HEK293 (cell line): Measurements from ENCODE around the gene DACT2.
"Not testable (repeated sequence)": the region's sequence is repeated elsewhere in the genome, so short reads cannot be mapped to it uniquely, and the experiment has no call there.

Source experiments
- CTCF ChIA-PET: fragments of 350-600 bp; formaldehyde crosslinking; extraction: SDS; loops from one replicate; lab custom pipeline; 2021; ENCODE audit warnings: antibody characterized with exemption; lab: Yijun Ruan, JAX
- POLR2A ChIA-PET: fragments of 300-600 bp; formaldehyde crosslinking; extraction: SDS; loops from one replicate; lab custom pipeline; 2020; ENCODE audit warnings: antibody characterized with exemption, inconsistent platforms; lab: Yijun Ruan, JAX
- H3K27ac ChIP-seq: fragments of 200-500 bp; sonication (Bioruptor generic); 2 replicates; pipeline ENCODE4 v1.5.1; 2014; ENCODE audit warnings: low read depth, low read length, control low read depth, inconsistent platforms; ENCODE audit errors: extremely low read depth
- H3K36me3 ChIP-seq, 2 experiments: fragments of 200-500 bp in 1 of 2; sonication (Bioruptor generic) in 1 of 2; 1 replicate in 1 of 2; 2 replicates in 1 of 2; pipeline ENCODE4 v1.5.1; 2014 to 2017; ENCODE audit warnings: inconsistent platforms in 2 of 2, low read length in 2 of 2; ENCODE audit not compliant: control insufficient read depth in 2 of 2, insufficient read depth in 1 of 2
- H3K4me1 ChIP-seq: fragments of 200-500 bp; sonication (Bioruptor generic); 2 replicates; pipeline ENCODE4 v1.5.1; 2014; ENCODE audit warnings: mild to moderate bottlenecking, low read length, inconsistent platforms; ENCODE audit not compliant: control insufficient read depth, insufficient read depth
- H3K4me3 ChIP-seq: 2 replicates; pipeline ENCODE4 v1.5.1; 2011; ENCODE audit warnings: low read depth, mild to moderate bottlenecking, control low read depth, low read length, moderate library complexity
- H3K9me3 ChIP-seq: fragments of 200-500 bp; sonication (Bioruptor generic); 2 replicates; pipeline ENCODE4 v1.5.1; 2014; ENCODE audit warnings: low read depth, low read length, inconsistent platforms; ENCODE audit not compliant: control insufficient read depth, insufficient read depth
- ATF2 ChIP-seq: fragments of 450-650 bp; formaldehyde crosslinking; IDR thresholded peaks from 2 replicates; pipeline ENCODE4 v1.5.1; 2016; ENCODE audit warnings: missing biosample characterization, missing genetic modification characterization, low read depth
- BCL11B ChIP-seq: fragments of 450-650 bp; formaldehyde crosslinking; IDR thresholded peaks from 2 replicates; pipeline ENCODE4 v1.5.1; 2016; ENCODE audit warnings: low read depth, missing biosample characterization, missing genetic modification characterization
- BCL6B ChIP-seq: fragments of 450-650 bp; formaldehyde crosslinking; IDR thresholded peaks from 2 replicates; pipeline ENCODE4 v1.5.1; 2017; ENCODE audit warnings: missing biosample characterization, missing genetic modification characterization
- CTCF ChIP-seq: fragments of 450-650 bp; formaldehyde crosslinking; IDR thresholded peaks from 2 replicates; pipeline ENCODE4 v1.5.1; 2016; ENCODE audit warnings: missing biosample characterization, missing genetic modification characterization
- EGR2 ChIP-seq: fragments of 450-650 bp; formaldehyde crosslinking; IDR thresholded peaks from 2 replicates; pipeline ENCODE4 v1.5.1; 2016; ENCODE audit warnings: low read depth, missing biosample characterization, missing genetic modification characterization
- GLIS2 ChIP-seq: fragments of 450-650 bp; formaldehyde crosslinking; IDR thresholded peaks from 2 replicates; pipeline ENCODE4 v1.5.1; 2016; ENCODE audit warnings: missing biosample characterization, missing genetic modification characterization
- HOXA7 ChIP-seq: sonication (generic); formaldehyde crosslinking; IDR thresholded peaks from 2 replicates; pipeline ENCODE4 v1.8.1; 2022; ENCODE audit warnings: missing genetic modification reagents, borderline replicate concordance
- HOXC10 ChIP-seq: sonication (generic); formaldehyde crosslinking; IDR thresholded peaks from 2 replicates; pipeline ENCODE4 v1.8.1; 2023; ENCODE audit warnings: mild to moderate bottlenecking, missing genetic modification reagents
- OVOL3 ChIP-seq: fragments of 450-650 bp; formaldehyde crosslinking; IDR thresholded peaks from 2 replicates; pipeline ENCODE4 v1.5.1; 2016; ENCODE audit warnings: missing biosample characterization, missing genetic modification characterization
- PRDM10 ChIP-seq: fragments of 450-650 bp; formaldehyde crosslinking; IDR thresholded peaks from 2 replicates; pipeline ENCODE4 v1.5.1; 2016; ENCODE audit warnings: missing biosample characterization, missing genetic modification characterization
- REPIN1 ChIP-seq: fragments of 450-650 bp; formaldehyde crosslinking; IDR thresholded peaks from 2 replicates; pipeline ENCODE4 v1.5.1; 2017; ENCODE audit warnings: missing biosample characterization, missing genetic modification characterization, low read depth
- ZBTB17 ChIP-seq: fragments of 450-650 bp; formaldehyde crosslinking; IDR thresholded peaks from 2 replicates; pipeline ENCODE4 v1.5.1; 2016; ENCODE audit warnings: missing biosample characterization, missing genetic modification characterization
- ZNF121 ChIP-seq: fragments of 450-650 bp; formaldehyde crosslinking; IDR thresholded peaks from 2 replicates; pipeline ENCODE4 v1.5.1; 2016; ENCODE audit warnings: missing biosample characterization, missing genetic modification characterization
- ZNF132 ChIP-seq: fragments of 450-650 bp; formaldehyde crosslinking; IDR thresholded peaks from 2 replicates; pipeline ENCODE4 v1.5.1; 2017; ENCODE audit warnings: missing biosample characterization, missing genetic modification characterization, borderline replicate concordance
- ZNF155 ChIP-seq: fragments of 450-650 bp; formaldehyde crosslinking; IDR thresholded peaks from 2 replicates; pipeline ENCODE4 v1.5.1; 2016; ENCODE audit warnings: missing biosample characterization, missing genetic modification characterization
- ZNF174 ChIP-seq: fragments of 450-650 bp; formaldehyde crosslinking; IDR thresholded peaks from 2 replicates; pipeline ENCODE4 v1.5.0; 2017; ENCODE audit warnings: missing biosample characterization, mild to moderate bottlenecking, missing genetic modification characterization
- ZNF391 ChIP-seq: fragments of 450-650 bp; formaldehyde crosslinking; IDR thresholded peaks from 2 replicates; pipeline ENCODE4 v1.5.1; 2016; ENCODE audit warnings: low read depth, missing biosample characterization, missing genetic modification characterization, borderline replicate concordance
- ZNF404 ChIP-seq: fragments of 450-650 bp; formaldehyde crosslinking; IDR thresholded peaks from 2 replicates; pipeline ENCODE4 v1.5.1; 2017; ENCODE audit warnings: missing biosample characterization, missing genetic modification characterization
- ZNF488 ChIP-seq: fragments of 450-650 bp; formaldehyde crosslinking; IDR thresholded peaks from 2 replicates; pipeline ENCODE4 v1.5.1; 2016; ENCODE audit warnings: missing biosample characterization, missing genetic modification characterization
- ZNF571 ChIP-seq: fragments of 450-650 bp; formaldehyde crosslinking; IDR thresholded peaks from 2 replicates; pipeline ENCODE4 v1.5.0; 2017; ENCODE audit warnings: missing biosample characterization, missing genetic modification characterization
- ZNF704 ChIP-seq: fragments of 450-650 bp; formaldehyde crosslinking; IDR thresholded peaks from 2 replicates; pipeline ENCODE4 v1.5.1; 2016; ENCODE audit warnings: missing biosample characterization, missing genetic modification characterization
- ZNF791 ChIP-seq: fragments of 450-650 bp; formaldehyde crosslinking; IDR thresholded peaks from 2 replicates; pipeline ENCODE4 v1.5.1; 2016; ENCODE audit warnings: missing biosample characterization, missing genetic modification characterization

DACT2 gene

GRCh38 chr6:168358842-168359420, 39.4 kb upstream of the DACT2 start (continued):
- TF ChIP-seq BCL6B (tag by site-specific recombination) (no peak), ZNF174 (tag by site-specific recombination) (no peak), ZNF155 (tag by site-specific recombination) (no peak), HOXC10 (CRISPR knock-in tag) (no peak), ATF2 (tag by site-specific recombination) (no peak), ZNF791 (no peak), BCL11B (tag by site-specific recombination) (no peak)

GRCh38 chr6:168356872-168357271, 37.3 kb upstream of the DACT2 start:
- CTCF ChIA-PET, result not testable (repeated sequence)

GRCh38 chr6:168355716-168356522, 36.3 kb upstream of the DACT2 start:
- H3K27ac ChIP-seq, result no peak overlapping the region
- H3K4me1 ChIP-seq, result no peaks in the 10 kb centered on the region
- no peak overlapping the region for H3K4me3 ChIP-seq
- no peaks in the 10 kb centered on the region for H3K36me3 ChIP-seq
- ChIA-PET CTCF (interaction anchor here (0.5 to 2.1 kb wide), 21 partner anchors 12 to 1158 kb away, joined by 3 to 20 read pairs (median 5); no protein-coding TSS in a partner anchor), POLR2A (no interaction called here)
- no peaks in the 10 kb centered on the region for H3K9me3 ChIP-seq
- TF ChIP-seq ZNF132 (tag by site-specific recombination) (no peak), ZNF488 (tag by site-specific recombination) (no peak), ZNF121 (tag by site-specific recombination) (no peak), PRDM10 (peak; percentile 61), ZNF391 (tag by site-specific recombination) (peak; percentile 36; the same call in 1 of the 2 replicates), ZBTB17 (tag by site-specific recombination) (no peak), ZNF571 (tag by site-specific recombination) (no peak), EGR2 (tag by site-specific recombination) (peak; percentile 87), CTCF (tag by site-specific recombination) (peak; percentile 81), OVOL3 (no peak), REPIN1 (tag by site-specific recombination) (no peak), GLIS2 (tag by site-specific recombination) (peak; percentile 57), HOXA7 (CRISPR knock-in tag) (no peak), ZNF404 (tag by site-specific recombination) (no peak), ZNF704 (tag by site-specific recombination) (no peak)

More at GRCh38 chr6:168356872-168357271, 37.3 kb upstream of the DACT2 start:
- H3K4me3 ChIP-seq, H3K9me3 ChIP-seq, POLR2A ChIA-PET, H3K36me3 ChIP-seq, H3K27ac ChIP-seq, H3K4me1 ChIP-seq: not testable (repeated sequence)
